ENCODE measurements around the gene EHD4.

GRCh38 chr15:41899854-41900442, 72.4 kb downstream of the EHD4 start:
- TF ChIP-seq CTCF (IDR thresholded peaks at IDR 0.05; ENCODE audit: low read depth, low read length) (no peak), POLR2A (IDR thresholded peaks at IDR 0.05; ENCODE audit: extremely low read depth, insufficient read length) (no peak)
